Measurements from ENCODE around the gene IFNAR2.
A peak's percentile ranks its signal among the peaks of the same experiment; 100 is the strongest.
"Not testable (repeated sequence)": the region's sequence is repeated elsewhere in the genome, so short reads cannot be mapped to it uniquely, and the experiment has no call there.

Gene IFNAR2

GRCh38 chr21:33244779-33245105 lies 15.0 kb downstream of the IFNAR2 start:
- no peak for DNase-seq (ENCODE audit: low read depth)

DNA sequence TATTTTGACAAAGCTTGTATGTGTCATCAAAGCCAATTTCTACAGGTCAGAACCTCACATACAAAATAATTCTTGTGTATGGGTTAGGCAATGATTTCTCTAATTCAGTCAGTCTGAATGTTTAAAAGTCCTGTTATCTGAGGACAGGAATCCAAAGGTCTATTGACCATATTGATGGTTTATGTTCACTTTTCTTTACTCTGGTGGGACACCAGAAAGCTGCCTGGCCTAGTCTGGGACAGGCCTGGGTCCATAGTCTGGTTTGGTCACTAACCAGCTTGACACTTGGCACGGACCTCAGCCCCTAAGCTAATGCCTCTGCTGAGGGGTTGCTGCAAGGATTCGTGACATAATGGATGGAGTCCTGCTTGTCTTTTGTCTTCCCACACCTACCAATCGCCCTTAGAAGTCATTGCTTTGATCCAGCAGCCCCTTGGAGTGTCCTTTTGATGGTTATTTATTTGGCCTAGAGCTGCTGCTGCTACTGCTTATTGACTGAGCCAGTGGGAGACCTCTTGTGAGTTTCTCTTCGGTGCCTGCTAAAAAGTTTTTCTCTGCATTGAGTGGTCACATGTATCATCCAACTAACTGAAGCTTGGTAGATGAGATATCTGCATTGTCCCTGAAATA lies 15.7 kb downstream of the IFNAR2 start:
- no peak for DNase-seq (ENCODE audit: low read depth)

DNA sequence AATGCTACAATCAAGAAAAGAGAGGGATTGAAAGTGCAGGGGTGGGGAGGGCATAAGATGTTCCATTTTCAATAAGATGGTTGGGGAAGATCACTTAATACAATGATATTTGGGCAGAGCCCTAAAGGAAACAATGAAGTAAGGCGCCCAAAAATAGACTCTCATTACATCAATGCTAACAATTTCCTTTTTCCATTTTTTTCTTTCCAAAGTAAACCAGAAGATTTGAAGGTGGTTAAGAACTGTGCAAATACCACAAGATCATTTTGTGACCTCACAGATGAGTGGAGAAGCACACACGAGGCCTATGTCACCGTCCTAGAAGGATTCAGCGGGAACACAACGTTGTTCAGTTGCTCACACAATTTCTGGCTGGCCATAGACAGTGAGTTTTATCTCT lies 16.8 kb downstream of the IFNAR2 start:
- no peak for DNase-seq (ENCODE audit: low read depth)

- no peak for DNase-seq (ENCODE audit: low read depth)
These were observed 17.2 kb downstream of the IFNAR2 start for GRCh38 chr21:33246963-33247362.

DNA sequence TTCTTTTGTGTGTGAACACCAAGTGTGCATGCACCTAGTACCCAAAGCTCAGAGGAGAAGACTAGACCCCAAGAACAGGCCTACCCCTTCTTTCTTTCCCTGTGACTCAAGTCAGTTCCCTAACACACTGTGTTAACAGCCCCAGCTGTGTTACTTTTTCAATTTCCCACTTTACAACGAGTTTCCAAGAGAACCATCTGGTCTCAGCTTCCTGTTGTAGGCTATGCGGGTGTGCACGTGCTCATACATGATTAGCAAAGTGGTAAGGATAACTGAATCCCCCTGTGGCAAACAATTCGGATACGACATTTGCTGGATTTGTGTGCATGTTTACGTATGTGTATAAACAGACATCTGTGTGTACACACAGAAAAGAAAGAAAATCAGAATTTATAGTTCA lies 17.9 kb downstream of the IFNAR2 start:
- DNase-seq (ENCODE audit: low read depth) = no peak

DNA sequence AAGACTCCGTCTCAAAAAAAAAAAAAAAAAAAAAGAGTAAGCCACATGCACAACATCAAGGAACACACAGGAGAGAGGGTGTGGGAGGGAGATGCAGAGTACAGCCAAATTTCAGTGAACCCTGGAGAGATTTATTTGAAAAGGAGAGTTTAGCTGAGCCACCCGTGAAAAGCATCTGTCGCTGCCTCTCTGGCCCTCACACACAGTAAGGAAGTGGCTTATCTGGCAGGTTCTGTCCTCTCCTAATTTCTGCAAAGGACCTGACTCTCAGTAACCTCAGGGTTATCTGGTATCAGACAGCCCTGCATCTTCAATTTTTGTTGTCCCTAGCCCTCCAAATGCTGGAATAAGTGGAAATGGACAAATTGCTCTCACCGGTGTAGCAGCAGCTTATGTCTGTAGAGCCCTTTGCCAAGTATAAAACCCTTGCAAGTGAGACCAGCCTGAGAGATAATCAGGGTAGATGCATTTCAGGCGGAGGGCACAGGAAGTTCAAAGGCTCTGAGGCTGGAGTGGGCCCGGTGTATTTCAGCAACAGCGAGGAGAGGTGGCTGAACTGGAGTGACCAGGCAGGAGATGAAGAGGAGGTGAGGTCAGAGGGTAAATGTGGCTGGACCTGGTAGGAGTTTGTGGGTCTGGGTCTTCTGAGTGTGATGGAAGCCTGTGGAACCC lies 19.7 kb downstream of the IFNAR2 start:
- no peak for DNase-seq (ENCODE audit: low read depth)

DNA sequence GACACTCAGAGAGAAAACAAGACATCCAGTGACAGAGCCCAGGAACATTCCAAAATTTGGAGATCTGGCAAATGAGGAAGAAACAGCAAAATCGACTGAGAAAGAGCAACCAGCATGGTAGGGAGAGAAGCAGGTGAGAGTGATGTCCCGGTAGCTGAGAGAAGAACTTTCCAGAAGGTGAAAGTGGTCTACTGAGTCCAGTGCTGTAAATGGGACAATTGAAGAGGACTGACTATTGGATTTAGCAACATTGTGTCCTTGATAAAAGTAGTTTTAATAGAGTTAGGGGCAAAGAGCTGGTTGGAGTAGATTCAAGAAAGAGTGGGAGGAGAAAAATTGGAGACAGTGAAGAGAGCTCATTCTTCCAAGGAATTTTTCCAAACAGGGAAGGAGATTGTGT lies 21.4 kb downstream of the IFNAR2 start:
- DNase-seq (ENCODE audit: low read depth) = no peak

GRCh38 chr21:33253382-33253781 lies 23.6 kb downstream of the IFNAR2 start:
- not testable (repeated sequence) for DNase-seq (ENCODE audit: low read depth)

GRCh38 chr21:33254766-33255165 lies 25.0 kb downstream of the IFNAR2 start:
- no peak for DNase-seq (ENCODE audit: low read depth)

DNA sequence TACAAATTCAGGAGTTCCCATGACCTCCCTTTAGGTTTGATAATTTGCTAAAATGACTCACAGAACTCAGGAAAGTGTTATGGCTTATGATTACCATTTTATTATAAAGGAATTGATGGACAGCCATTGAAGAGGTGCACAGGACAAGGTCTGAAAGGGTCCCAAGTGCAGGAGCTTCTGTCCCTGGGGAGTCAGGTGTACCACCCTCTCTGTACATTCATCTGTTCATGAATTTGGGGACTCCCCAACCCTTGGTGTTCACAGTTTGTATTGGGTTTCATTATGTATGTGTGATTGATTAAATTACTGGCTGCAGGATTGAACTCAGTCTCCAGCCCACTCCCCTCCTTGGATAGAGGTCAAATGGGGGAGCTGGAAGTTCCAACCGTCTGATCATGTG lies 25.7 kb downstream of the IFNAR2 start:
- no peak for DNase-seq (ENCODE audit: low read depth)

- no peak for DNase-seq (ENCODE audit: low read depth)
These were observed 26.3 kb downstream of the IFNAR2 start for GRCh38 chr21:33256019-33256418.

DNA sequence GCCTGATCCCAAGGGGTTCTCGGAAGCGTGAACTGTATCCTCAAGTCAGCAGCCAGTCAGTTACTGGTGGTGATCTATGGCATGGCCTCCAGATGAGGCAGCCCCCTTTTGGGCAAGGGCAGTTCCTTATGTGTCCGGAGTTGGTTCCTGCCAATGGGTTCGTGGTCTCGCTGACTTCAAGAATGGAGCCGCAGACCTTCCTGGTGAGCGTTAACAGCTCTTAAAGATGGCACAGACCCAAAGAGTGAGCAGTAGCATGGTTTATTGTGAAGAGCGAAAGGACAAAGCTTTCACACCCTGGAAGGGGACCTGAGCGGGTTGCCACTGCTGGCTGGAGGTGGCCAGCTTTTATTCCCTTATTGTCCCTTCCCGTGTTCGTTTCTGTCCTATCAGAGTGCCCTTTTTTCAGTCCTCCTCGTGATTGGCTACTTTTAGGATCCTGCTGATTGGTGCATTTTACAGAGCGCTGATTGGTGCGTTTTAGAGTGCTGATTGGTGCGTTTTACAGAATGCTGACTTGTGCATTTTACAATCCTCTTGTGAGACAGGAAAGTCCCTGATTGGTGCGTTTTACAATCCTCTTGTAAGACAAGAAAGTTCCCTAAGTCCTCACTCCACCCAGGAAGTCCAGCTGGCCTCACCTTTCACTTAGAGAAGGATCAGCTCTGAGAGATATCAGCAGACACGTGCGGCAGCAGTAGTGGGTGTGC lies 27.5 kb downstream of the IFNAR2 start:
- no peak for DNase-seq (ENCODE audit: low read depth)

DNA sequence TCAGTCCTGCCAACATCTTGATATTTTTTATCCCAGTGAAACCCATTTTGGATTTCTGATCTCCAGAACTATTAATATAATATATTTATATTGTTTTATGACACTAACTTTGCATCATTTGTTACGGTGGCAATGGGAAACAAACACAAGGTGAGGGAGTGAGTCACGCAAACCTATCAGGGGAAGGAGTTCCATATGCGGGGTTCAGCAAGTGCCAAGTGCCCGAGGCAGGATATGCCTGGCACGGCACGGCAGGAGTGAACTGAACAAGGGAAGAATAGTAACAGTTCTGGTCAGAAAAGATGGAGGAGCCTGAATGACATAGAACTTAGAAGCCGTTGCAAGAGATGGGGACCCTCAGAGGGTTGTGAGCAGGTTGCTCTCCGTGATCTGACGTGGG lies 28.7 kb downstream of the IFNAR2 start:
- DNase-seq (ENCODE audit: low read depth) = no peak

GRCh38 chr21:33259428-33259827 lies 29.7 kb downstream of the IFNAR2 start:
- DNase-seq (ENCODE audit: low read depth) = peak; percentile 36

DNA sequence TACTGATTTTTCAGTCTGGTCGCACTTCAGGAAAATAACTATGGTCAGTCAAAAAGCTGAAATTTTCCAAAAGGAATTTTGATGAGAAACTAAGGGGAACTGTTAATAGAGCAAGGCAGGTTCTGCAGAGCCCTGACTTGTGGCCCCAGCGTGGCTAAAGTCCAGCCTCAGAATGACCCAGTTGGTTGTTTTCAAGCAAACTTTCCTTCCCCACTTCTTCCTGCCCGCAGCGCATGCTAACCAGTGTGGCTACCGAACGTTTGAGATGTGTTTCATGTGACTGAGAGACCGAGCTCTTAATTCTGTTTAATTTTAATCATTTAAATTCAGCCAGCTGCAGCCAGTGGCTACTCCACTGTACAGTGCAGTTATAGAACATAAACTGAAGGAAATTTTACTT lies 30.3 kb downstream of the IFNAR2 start:
- DNase-seq (ENCODE audit: low read depth) = no peak

DNA sequence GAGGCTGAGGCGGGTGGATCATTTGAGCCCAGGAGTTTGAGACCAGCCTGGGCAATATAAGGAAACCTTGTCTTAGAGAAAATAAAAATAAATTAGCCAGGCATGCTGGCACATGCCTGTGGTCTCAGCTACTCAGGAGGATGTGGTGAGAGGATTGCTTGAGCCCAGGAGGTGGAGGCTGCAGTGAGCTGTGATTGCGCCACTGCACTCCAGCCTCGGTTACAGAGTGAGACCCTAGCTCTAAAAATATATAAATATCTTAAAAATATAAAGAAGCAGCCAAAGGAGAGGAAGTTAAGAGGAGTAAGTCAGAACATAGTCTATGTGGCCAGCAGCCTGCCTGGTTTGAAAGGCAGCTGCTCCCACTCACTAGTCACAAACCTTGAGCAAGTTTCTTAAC lies 31.9 kb downstream of the IFNAR2 start:
- no peak for DNase-seq (ENCODE audit: low read depth)

- no peak for DNase-seq (ENCODE audit: low read depth)
These were observed 33.2 kb downstream of the IFNAR2 start for GRCh38 chr21:33262921-33263320.

- DNase-seq (ENCODE audit: low read depth) = no peak
These were observed 34.8 kb downstream of the IFNAR2 start for GRCh38 chr21:33264561-33264960.

- no peak for DNase-seq (ENCODE audit: low read depth)
These were observed 35.9 kb downstream of the IFNAR2 start for GRCh38 chr21:33265664-33266049.

GRCh38 chr21:33266050-33266788 lies 36.5 kb downstream of the IFNAR2 start, which contains the start of gene IL10RB:
Gene IL10RB (plus strand): TSS chr21:33266367. CDS start chr21:33266466, 99 bp downstream.
- no peak for DNase-seq (ENCODE audit: low read depth)

DNA sequence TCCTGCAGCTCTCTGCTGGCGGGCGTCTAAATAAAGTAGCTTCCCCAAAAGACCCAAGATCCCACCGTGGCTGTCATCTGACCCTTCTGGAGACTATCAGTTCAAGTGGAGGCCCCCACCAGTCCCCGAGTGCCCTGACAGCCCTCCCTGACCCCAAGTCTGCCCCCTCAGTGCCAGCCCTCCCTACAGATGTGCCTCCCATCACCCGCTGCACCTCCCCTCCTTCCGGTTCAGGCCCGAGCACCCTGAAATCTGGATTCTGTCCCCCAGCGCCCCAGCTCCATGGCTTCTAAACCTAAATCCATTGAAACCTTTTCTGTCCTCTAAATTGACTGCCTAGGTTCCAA lies 37.0 kb downstream of the IFNAR2 start:
- DNase-seq (ENCODE audit: low read depth) = no peak

DNA sequence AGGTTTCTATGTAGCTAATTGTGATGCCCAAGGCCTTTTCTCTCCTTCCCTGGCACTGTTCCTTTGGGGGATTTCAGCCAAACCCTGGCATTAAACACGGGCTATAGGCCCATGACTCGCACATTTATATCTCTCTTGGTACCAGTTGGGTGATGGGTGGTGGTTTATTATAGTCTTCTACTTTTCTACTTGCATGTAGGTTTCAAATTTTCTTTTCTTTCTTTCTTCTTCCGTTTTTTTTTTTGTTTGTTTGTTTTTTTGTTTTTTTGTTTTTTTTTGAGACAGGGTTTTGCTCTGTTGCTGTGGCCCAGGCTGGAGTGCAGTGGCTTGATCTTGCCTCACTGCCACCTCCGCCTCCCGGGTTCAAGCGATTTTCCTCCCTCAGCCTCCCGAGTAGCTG lies 37.5 kb downstream of the IFNAR2 start:
- no peak for DNase-seq (ENCODE audit: low read depth)

GRCh38 chr21:33268393-33268736 lies 38.6 kb downstream of the IFNAR2 start:
- no peak for DNase-seq (ENCODE audit: low read depth)
